Measurements from ENCODE around the gene CUL3.

DNA sequence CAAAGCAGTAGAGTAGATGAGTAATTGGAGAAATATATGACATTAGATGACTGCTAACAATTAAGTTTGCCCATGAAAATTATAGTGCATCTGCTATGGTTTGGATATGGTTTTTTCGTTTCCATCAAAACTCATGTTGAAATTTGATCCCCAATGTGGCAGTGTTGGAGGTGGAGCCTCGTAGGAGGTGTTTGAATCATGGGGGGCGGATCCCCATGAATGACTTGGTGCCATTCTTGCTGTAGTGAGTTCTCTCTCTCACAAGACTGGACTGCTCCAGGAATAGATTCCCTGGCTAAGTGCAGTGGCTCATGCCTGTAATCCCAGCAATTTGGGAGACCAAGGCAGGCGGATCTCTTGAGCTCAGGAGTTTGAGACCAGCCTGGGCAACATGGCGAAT, 9.7 kb upstream of the CUL3 start:
- TF ChIP-seq JUND (IDR thresholded peaks at IDR 0.05; ENCODE audit: low read length) (no peak), NRF1 (IDR thresholded peaks at IDR 0.05; ENCODE audit: low read depth, low read length) (no peak), EZH2 (IDR thresholded peaks at IDR 0.05; ENCODE audit: low read depth, low read length, severe bottlenecking) (no peak), POLR2AphosphoS5 (IDR thresholded peaks at IDR 0.05; ENCODE audit: low read depth, low read length) (no peak), BACH1 (IDR thresholded peaks at IDR 0.05; ENCODE audit: low read length) (no peak), SIRT6 (IDR thresholded peaks at IDR 0.05; ENCODE audit: low read length) (no peak), CTCF (IDR thresholded peaks at IDR 0.05; ENCODE audit: control extremely low read depth in 1 of 3, insufficient read depth in 1 of 3, low read depth in 1 of 3, low read length in 3 of 3) (no peak), CHD2 (IDR thresholded peaks at IDR 0.05; ENCODE audit: low read length) (no peak)

Measured in H1 (cell line).